H1 (cell line): ENCODE results near the gene CCDC159. TPM values are rescaled to one million over a fixed set of nuclear protein-coding genes. Genes with fewer than 3 reads are reported as not detected.

Experiments used
- CTCF ChIA-PET: fragments of 300-600 bp; sonication (Branson Sonifier 250); formaldehyde crosslinking; loops from one replicate; lab custom pipeline; 2021; ENCODE audit not compliant: partially characterized antibody; lab: Charles Lee
- POLR2A ChIA-PET: fragments of 300-600 bp; sonication (Branson Sonifier 250); formaldehyde crosslinking; loops from one replicate; lab custom pipeline; 2021; ENCODE audit warnings: inconsistent platforms; ENCODE audit not compliant: partially characterized antibody; lab: Charles Lee
- DNase-seq, 2 experiments: peaks; one replicate each; pipeline versions ENCODE4 v3.0.0 to v3.0.0-alpha.2; 2010 to 2022; ENCODE audit warnings: low spot score in 2 of 2, low read depth in 1 of 2, mixed read lengths in 1 of 2
- FAIRE-seq: peaks from 2 replicates; lab custom pipeline; 2011; peaks lifted over from hg19 to GRCh38; lab: Jason Lieb, UNC
- H2AFZ ChIP-seq: 2 replicates; pipeline ENCODE4 v1.8.1; 2012; ENCODE audit warnings: low read length, inconsistent platforms
- H2AK5ac ChIP-seq: 2 replicates; pipeline ENCODE4 v1.6.1; 2013; ENCODE audit warnings: low read depth, low read length
- H2BK120ac ChIP-seq: replicated peaks from 2 replicates; pipeline ENCODE3; 2013; ENCODE audit warnings: low read depth, low read length, inconsistent platforms
- H2BK12ac ChIP-seq: 2 replicates; pipeline ENCODE4 v1.6.1; 2013; ENCODE audit warnings: low read depth, low read length
- H2BK15ac ChIP-seq: 2 replicates; pipeline ENCODE4 v1.6.1; 2013; ENCODE audit warnings: low read length
- H2BK20ac ChIP-seq: 2 replicates; pipeline ENCODE4 v1.6.1; 2013; ENCODE audit warnings: low read length
- H2BK5ac ChIP-seq: 2 replicates; pipeline ENCODE4 v1.6.1; 2013; ENCODE audit warnings: low read depth, low read length
- H3K14ac ChIP-seq: 2 replicates; pipeline ENCODE4 v1.6.1; 2013; ENCODE audit warnings: inconsistent platforms; ENCODE audit not compliant: insufficient read length
- H3K18ac ChIP-seq: 2 replicates; pipeline ENCODE4 v1.6.1; 2013; ENCODE audit warnings: low read length; ENCODE audit errors: extremely low read depth
- H3K23ac ChIP-seq: 2 replicates; pipeline ENCODE4 v1.6.1; 2013; ENCODE audit warnings: inconsistent platforms; ENCODE audit not compliant: insufficient read length
- H3K23me2 ChIP-seq: 2 replicates; pipeline ENCODE4 v1.6.1; 2013; ENCODE audit warnings: low read depth, low read length
- H3K27ac ChIP-seq: 2 replicates; pipeline ENCODE4 v1.6.1; 2011; ENCODE audit warnings: low read depth, low read length, inconsistent platforms
- H3K27me3 ChIP-seq, 4 experiments: replicated peaks in 1 of 4; 1 replicate in 1 of 4; 2 replicates in 3 of 4; pipeline versions ENCODE4 v1.6.1 to v1.8.1; 2011 to 2013; ENCODE audit warnings: low read length in 3 of 4, mild to moderate bottlenecking in 3 of 4, inconsistent platforms in 2 of 4, mixed read lengths in 2 of 4, moderate library complexity in 1 of 4; ENCODE audit not compliant: control insufficient read depth in 3 of 4, insufficient read depth in 3 of 4; ENCODE audit errors: extremely low read depth in 1 of 4
- H3K36me3 ChIP-seq, 4 experiments: 2 replicates each; pipeline versions ENCODE4 v1.6.1 to v1.8.1; 2011 to 2013; ENCODE audit warnings: mild to moderate bottlenecking in 4 of 4, low read length in 3 of 4, moderate library complexity in 2 of 4, control low read depth in 1 of 4, inconsistent platforms in 1 of 4; ENCODE audit not compliant: insufficient read depth in 4 of 4, control insufficient read depth in 2 of 4
- H3K4ac ChIP-seq: replicated peaks from 2 replicates; pipeline ENCODE3; 2013; ENCODE audit warnings: low read length, low read depth, mixed read lengths, inconsistent platforms; ENCODE audit not compliant: insufficient read length
- H3K4me1 ChIP-seq, 4 experiments: replicated peaks in 1 of 4; 1 replicate in 1 of 4; 2 replicates in 3 of 4; pipeline versions ENCODE4 v1.6.1 to v1.8.1; 2011 to 2013; ENCODE audit warnings: low read length in 3 of 4, inconsistent platforms in 2 of 4, mixed read lengths in 1 of 4; ENCODE audit not compliant: insufficient read depth in 4 of 4, control insufficient read depth in 3 of 4
- H3K4me2 ChIP-seq, 2 experiments: 2 replicates each; pipeline versions ENCODE4 v1.6.1 to v1.8.1; 2011 to 2013; ENCODE audit warnings: low read depth in 2 of 2, low read length in 2 of 2, control low read depth in 1 of 2, inconsistent platforms in 1 of 2, mild to moderate bottlenecking in 1 of 2; ENCODE audit not compliant: insufficient read depth in 1 of 2
- H3K4me3 ChIP-seq, 4 experiments: fragments of 200-600, 300-600 bp in 1 of 4; sonication (generic), shearing (Covaris generic), sonication (Bioruptor Twin) in 1 of 4; 2 replicates each; pipeline versions ENCODE4 v1.5.1 to v1.8.1; 2011 to 2016; ENCODE audit warnings: low read length in 4 of 4, low read depth in 3 of 4, control low read depth in 2 of 4, inconsistent platforms in 2 of 4, mild to moderate bottlenecking in 2 of 4, mixed read lengths in 1 of 4, moderate library complexity in 1 of 4; ENCODE audit not compliant: insufficient read depth in 2 of 4; ENCODE audit errors: extremely low read depth in 1 of 4
- H3K56ac ChIP-seq: replicated peaks from 2 replicates; pipeline ENCODE3; 2013; ENCODE audit warnings: low read depth, mild to moderate bottlenecking, mixed read lengths, low read length, inconsistent platforms; ENCODE audit not compliant: insufficient read length
- H3K79me1 ChIP-seq: 2 replicates; pipeline ENCODE4 v1.6.1; 2013; ENCODE audit warnings: low read depth, low read length, control low read depth
- H3K79me2 ChIP-seq, 2 experiments: 2 replicates each; pipeline versions ENCODE4 v1.6.1 to v1.8.1; 2012 to 2013; ENCODE audit warnings: low read length in 2 of 2, mild to moderate bottlenecking in 2 of 2, inconsistent platforms in 1 of 2; ENCODE audit not compliant: insufficient read depth in 2 of 2, control insufficient read depth in 1 of 2
- H3K9ac ChIP-seq, 4 experiments: replicated peaks in 1 of 4; 1 replicate in 1 of 4; 2 replicates in 3 of 4; pipeline versions ENCODE4 v1.6.1 to v1.8.1; 2011 to 2013; ENCODE audit warnings: low read depth in 3 of 4, low read length in 3 of 4, control low read depth in 2 of 4, mild to moderate bottlenecking in 2 of 4, moderate library complexity in 2 of 4, inconsistent platforms in 1 of 4; ENCODE audit errors: extremely low read depth in 1 of 4
- H3K9me3 ChIP-seq, 2 experiments: 2 replicates each; pipeline versions ENCODE4 v1.6.1 to v1.8.1; 2012 to 2013; ENCODE audit warnings: mild to moderate bottlenecking in 2 of 2, moderate library complexity in 2 of 2, control low read depth in 1 of 2, inconsistent platforms in 1 of 2, low read depth in 1 of 2, low read length in 1 of 2, mixed read lengths in 1 of 2; ENCODE audit not compliant: insufficient read depth in 2 of 2
- H4K20me1 ChIP-seq, 2 experiments: replicated peaks in 1 of 2; 2 replicates each; pipeline versions ENCODE3 to v1.8.1; 2011 to 2013; ENCODE audit warnings: inconsistent platforms in 2 of 2, low read length in 2 of 2, mild to moderate bottlenecking in 1 of 2; ENCODE audit not compliant: insufficient read depth in 2 of 2, control insufficient read depth in 1 of 2
- H4K5ac ChIP-seq: 2 replicates; pipeline ENCODE4 v1.6.1; 2013; ENCODE audit warnings: low read length, low read depth, mixed read lengths, inconsistent platforms; ENCODE audit not compliant: insufficient read length
- H4K8ac ChIP-seq: 2 replicates; pipeline ENCODE4 v1.8.0; 2013; ENCODE audit warnings: mild to moderate bottlenecking, moderate library complexity, low read length, inconsistent platforms; ENCODE audit not compliant: insufficient read depth; ENCODE audit errors: extremely low read depth
- H4K91ac ChIP-seq: replicated peaks from 2 replicates; pipeline ENCODE3; 2013; ENCODE audit warnings: low read length, mixed read lengths, inconsistent platforms; ENCODE audit not compliant: insufficient read length
- CBX5 ChIP-seq: fragments of 300-800, 300-1000 bp; sonication (generic); IDR thresholded peaks from 2 replicates; pipeline ENCODE4 v1.7.1; 2016; ENCODE audit warnings: antibody characterized with exemption, low read length, low read depth
- MAX ChIP-seq: IDR thresholded peaks from 2 replicates; pipeline ENCODE4 v1.6.1; 2012; ENCODE audit warnings: inconsistent platforms
- WGBS, 2 experiments: shearing (Covaris generic) in 1 of 2; methylation state at CpG; one replicate each; pipeline versions ENCODE4 v1.1.6 to v1.1.7; 2013 to 2015; ENCODE audit warnings: low lambda C conversion rate in 2 of 2, mixed read lengths in 2 of 2, inconsistent platforms in 1 of 2, low coverage in 1 of 2, missing lambda C conversion rate in 1 of 2; ENCODE audit not compliant: insufficient replicate concordance in 2 of 2, insufficient coverage in 1 of 2, insufficient read length in 1 of 2; ENCODE audit errors: extremely low coverage in 1 of 2, missing lambda C conversion rate in 1 of 2; 5-methylcytosine and 5-hydroxymethylcytosine counted together
- polyA plus RNA-seq, 7 experiments: library from polyadenylated mRNA; depleted of rRNA in 3 of 7; stranded (reverse) in 5 of 7; unstranded in 2 of 7; fragments of >200 nt in 5 of 7; fragments of 200-250 nt in 2 of 7; gene quantifications; 1 replicate in 5 of 7; 2 replicates in 1 of 7; 4 replicates in 1 of 7; pipeline versions ENCODE4 v1.2.1 to v1.2.3, GENCODE V29; 2011 to 2013; ENCODE audit warnings: missing spikeins in 2 of 7, mixed read lengths in 2 of 7
- total RNA-seq: library from RNA; stranded (reverse); fragmentation: NEBNext Ultra II Directional; extraction: Animal tissue kit (Norgen Biotek cat#: 25700); gene quantifications from 2 replicates; pipeline ENCODE4 v1.2.1, GENCODE V29; 2021

CCDC159 gene
- total and polyA plus RNA-seq, 2 of the 8 experiments (the other 6 are each of a cell fraction or from before 2014, with no cell fraction given) = 4.0 to 5.4 TPM

GRCh38 chr19:11331502-11331901 lies 14.8 kb upstream of the CCDC159 start:
- Histone ChIP-seq H3K56ac (no peak overlapping the region), H2AK5ac (no peak overlapping the region), H4K91ac (no peak overlapping the region), H2BK20ac (no peak overlapping the region), H2BK15ac (no peak overlapping the region), H4K8ac (no peak overlapping the region), H3K14ac (no peak overlapping the region), H3K4me1 (no peaks in the 10 kb centered on the region), H4K5ac (no peak overlapping the region), H3K79me2 (no peaks in the 10 kb centered on the region), H2BK5ac (no peak overlapping the region), H3K23me2 (no peaks in the 10 kb centered on the region), H2AFZ (no peak overlapping the region), H3K4ac (no peak overlapping the region), H3K27me3 (no peaks in the 10 kb centered on the region), H3K4me3 (no peak overlapping the region), H3K9ac (no peak overlapping the region), H3K18ac (no peak overlapping the region), H3K36me3 (peaks cover 0 to 9% (median 2%) of the 10 kb centered on the region in 4 experiments; a peak in 3 of 8 replicates), H3K9me3 (no peaks in the 10 kb centered on the region), H3K23ac (no peak overlapping the region), H3K79me1 (no peaks in the 10 kb centered on the region), H4K20me1 (peaks cover 0 to 2% of the 10 kb centered on the region in 2 experiments), H3K4me2 (no peak overlapping the region), H2BK120ac (no peak overlapping the region), H3K27ac (no peak overlapping the region), H2BK12ac (no peak overlapping the region)
- CTCF ChIA-PET = interaction anchor here (0.7 to 1.5 kb wide), 2 partner anchors 9 to 39 kb away, joined by 5 read pairs; no protein-coding TSS in a partner anchor
- no peak for FAIRE-seq
- POLR2A ChIA-PET = interaction anchor here (1.2 kb wide), 1 partner anchor 52 kb away, joined by 3 read pairs; no protein-coding TSS in a partner anchor
- no peak for DNase-seq
- 71% methylated on average over 4 of the region's 4 CpGs; no CpG with 5 or more reads in 1 of the 2 experiments for WGBS, 2 experiments
- TF ChIP-seq CBX5 = no peak
- TF ChIP-seq MAX = no peak
